HepG2 (cell line): Measurements from ENCODE around the gene PCYT2. TPM values are rescaled to one million over a fixed set of nuclear protein-coding genes. Genes with fewer than 3 reads are reported as not detected.

ENCODE experiments used
- DMAP1 ChIP-seq: IDR thresholded peaks from 2 replicates; pipeline ENCODE4 v1.6.1; 2016
- ELF1 ChIP-seq: sonication (generic); formaldehyde crosslinking; IDR thresholded peaks from 2 replicates; pipeline ENCODE4 v1.4.0; 2020; ENCODE audit warnings: missing genetic modification reagents
- EP300 ChIP-seq, 3 experiments: sonication (generic) in 1 of 3; formaldehyde crosslinking in 1 of 3; IDR thresholded peaks; 2 replicates each; pipeline versions ENCODE4 v1.5.1 to v1.6.1; 2011 to 2020; ENCODE audit warnings: low read depth in 2 of 3, low read length in 2 of 3, borderline replicate concordance in 1 of 3, improper control_type of control experiment in 1 of 3, mild to moderate bottlenecking in 1 of 3, missing genetic modification reagents in 1 of 3, moderate library complexity in 1 of 3
- ESRRA ChIP-seq: sonication (generic); formaldehyde crosslinking; IDR thresholded peaks from 2 replicates; pipeline ENCODE4 v1.5.1; 2020; ENCODE audit warnings: mild to moderate bottlenecking, low read depth, missing genetic modification reagents
- HHEX ChIP-seq: IDR thresholded peaks from 2 replicates; pipeline ENCODE4 v1.6.1; 2016; ENCODE audit warnings: control low read depth
- KAT7 ChIP-seq: IDR thresholded peaks from 2 replicates; pipeline ENCODE4 v1.6.1; 2018; ENCODE audit warnings: borderline replicate concordance, missing compliant biosample characterization
- MED8 ChIP-seq: sonication (generic); formaldehyde crosslinking; IDR thresholded peaks from 2 replicates; pipeline ENCODE4 v1.8.1; 2023; ENCODE audit warnings: mild to moderate bottlenecking, missing genetic modification reagents; ENCODE audit not compliant: insufficient replicate concordance
- NFIC ChIP-seq: IDR thresholded peaks from 2 replicates; pipeline ENCODE4 v1.6.1; 2012; ENCODE audit warnings: mild to moderate bottlenecking, low read length, inconsistent platforms
- NFKBIZ ChIP-seq: IDR thresholded peaks from 2 replicates; pipeline ENCODE4 v1.6.1; 2018; ENCODE audit warnings: missing genetic modification reagents, missing compliant biosample characterization
- NR3C1 ChIP-seq: sonication (generic); formaldehyde crosslinking; IDR thresholded peaks from 2 replicates; pipeline ENCODE4 v1.4.0; 2020; ENCODE audit warnings: missing genetic modification reagents
- POGZ ChIP-seq: sonication (generic); formaldehyde crosslinking; IDR thresholded peaks from 2 replicates; pipeline ENCODE4 v1.4.0; 2020; ENCODE audit warnings: mild to moderate bottlenecking, missing genetic modification reagents
- SATB2 ChIP-seq: sonication (generic); formaldehyde crosslinking; IDR thresholded peaks from 2 replicates; pipeline ENCODE4 v1.5.0; 2020; ENCODE audit warnings: missing genetic modification reagents
- SRSF1 ChIP-seq: fragments of 200-400 bp; formaldehyde crosslinking; optimal IDR thresholded peaks from 2 replicates; pipeline ENCODE3; 2017; ENCODE audit warnings: mild to moderate bottlenecking, low read depth, low read length, moderate library complexity
- TAF1 ChIP-seq: sonication (generic); formaldehyde crosslinking; IDR thresholded peaks from 2 replicates; pipeline ENCODE4 v1.4.0; 2020; ENCODE audit warnings: missing genetic modification reagents
- TEAD2 ChIP-seq: sonication (generic); formaldehyde crosslinking; IDR thresholded peaks from 2 replicates; pipeline ENCODE4 v1.9.0; 2021; ENCODE audit warnings: missing genetic modification reagents
- TRAFD1 ChIP-seq: sonication (generic); formaldehyde crosslinking; IDR thresholded peaks from 2 replicates; pipeline ENCODE4 v1.5.1; 2020; ENCODE audit warnings: missing genetic modification reagents, mild to moderate bottlenecking, borderline replicate concordance
- ZFP1 ChIP-seq: IDR thresholded peaks from 2 replicates; pipeline ENCODE4 v1.6.1; 2016
- ZNF12 ChIP-seq: sonication (generic); formaldehyde crosslinking; IDR thresholded peaks from 2 replicates; pipeline ENCODE4 v1.5.0; 2020; ENCODE audit warnings: missing genetic modification reagents
- ZNF329 ChIP-seq: sonication (generic); formaldehyde crosslinking; IDR thresholded peaks from 2 replicates; pipeline ENCODE4 v1.9.0; 2021; ENCODE audit warnings: low read depth, mild to moderate bottlenecking, missing genetic modification reagents
- ZNF331 ChIP-seq: sonication (generic); formaldehyde crosslinking; IDR thresholded peaks from 2 replicates; pipeline ENCODE4 v1.4.0; 2020; ENCODE audit warnings: missing genetic modification reagents
- ZNF543 ChIP-seq: sonication (generic); formaldehyde crosslinking; IDR thresholded peaks from 2 replicates; pipeline ENCODE4 v1.4.0; 2020; ENCODE audit warnings: mild to moderate bottlenecking, missing genetic modification reagents
- ZNF639 ChIP-seq: conservative IDR thresholded peaks from 2 replicates; pipeline ENCODE4 v1.6.1; 2018; ENCODE audit warnings: missing genetic modification reagents
- ZNF660 ChIP-seq: sonication (generic); formaldehyde crosslinking; IDR thresholded peaks from 2 replicates; pipeline ENCODE4 v1.5.1; 2020; ENCODE audit warnings: mild to moderate bottlenecking, low read depth, missing genetic modification reagents, borderline replicate concordance
- ZNF709 ChIP-seq: sonication (generic); formaldehyde crosslinking; IDR thresholded peaks from 2 replicates; pipeline ENCODE4 v1.5.0; 2020; ENCODE audit warnings: mild to moderate bottlenecking, missing genetic modification reagents
- ZNF713 ChIP-seq: sonication (generic); formaldehyde crosslinking; IDR thresholded peaks from 2 replicates; pipeline ENCODE4 v1.4.0; 2020; ENCODE audit warnings: mild to moderate bottlenecking, missing genetic modification reagents
- ZNF850 ChIP-seq: sonication (generic); formaldehyde crosslinking; conservative IDR thresholded peaks from 2 replicates; pipeline ENCODE4 v1.9.0; 2021; ENCODE audit warnings: mild to moderate bottlenecking, missing genetic modification reagents
- polyA plus RNA-seq, 8 experiments: library from polyadenylated mRNA; depleted of rRNA in 3 of 8; stranded (reverse) in 7 of 8; unstranded in 1 of 8; fragments of >200 nt; fragmentation: Illumina TruSeq in 4 of 8; extraction: Trizol in 4 of 8; gene quantifications; 2 replicates each; pipeline versions ENCODE4 v1.2.1 to v1.2.3, GENCODE V29; 2011 to 2016; ENCODE audit warnings: low read depth in 4 of 8, missing spikeins in 1 of 8, mixed read lengths in 1 of 8; ENCODE audit not compliant: insufficient read depth in 1 of 8
- total RNA-seq, 5 experiments: library from RNA; depleted of rRNA; stranded (reverse); fragments of >200 nt; fragmentation: Illumina TruSeq; extraction: Trizol; gene quantifications; 2 replicates each; pipeline ENCODE4 v1.2.3, GENCODE V29; 2016; ENCODE audit warnings: low read depth in 1 of 5
- TF ChIP-seq, protein P1 (sequence below): sonication (generic); formaldehyde crosslinking; IDR thresholded peaks from 2 replicates; pipeline ENCODE4 v1.5.0; 2020; ENCODE audit warnings: missing genetic modification reagents
- TF ChIP-seq, protein P2 (sequence below): sonication (generic); formaldehyde crosslinking; IDR thresholded peaks from 2 replicates; pipeline ENCODE4 v1.5.0; 2020; ENCODE audit warnings: missing genetic modification reagents, mild to moderate bottlenecking, borderline replicate concordance

The PCYT2 gene
- total and polyA plus RNA-seq, 2 of the 13 experiments (the other 11 are each of a cell fraction or from before 2014, with no cell fraction given), result 147 to 297 TPM

DNA sequence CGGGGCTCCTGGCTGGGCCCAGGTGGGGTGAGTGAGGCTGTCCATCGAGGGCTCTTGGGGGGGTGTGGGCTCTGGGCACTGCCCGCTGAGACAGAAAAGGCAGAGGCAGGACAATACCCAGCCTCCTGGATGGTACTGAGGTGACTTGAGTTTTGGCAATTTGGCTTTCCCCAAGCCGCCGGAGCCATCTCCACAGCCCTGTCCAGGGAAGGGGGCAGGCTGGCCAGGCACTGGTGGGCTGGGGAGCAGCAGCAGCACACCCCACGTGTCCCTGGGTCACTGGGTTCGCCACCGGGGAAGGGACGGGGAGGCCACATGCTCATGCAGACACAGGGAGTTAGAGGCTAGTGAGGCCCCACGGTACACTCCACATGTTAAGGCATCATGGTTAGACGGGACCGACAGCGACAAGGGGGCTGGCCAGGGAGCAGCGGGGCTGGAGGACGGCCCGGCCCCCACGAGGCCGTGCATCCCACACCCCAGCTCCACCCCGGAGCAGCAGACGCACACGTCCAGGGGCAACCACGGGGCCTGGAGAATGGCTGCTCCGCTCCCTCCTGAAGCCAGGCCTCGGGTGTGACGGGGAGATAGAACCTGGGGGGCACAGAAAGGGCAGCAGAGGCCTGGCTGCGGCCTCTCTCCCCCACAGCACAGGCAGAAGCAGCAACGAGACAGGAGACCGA lies 43.1 kb downstream of the PCYT2 start (continued):
- TF ChIP-seq, protein P1, sequence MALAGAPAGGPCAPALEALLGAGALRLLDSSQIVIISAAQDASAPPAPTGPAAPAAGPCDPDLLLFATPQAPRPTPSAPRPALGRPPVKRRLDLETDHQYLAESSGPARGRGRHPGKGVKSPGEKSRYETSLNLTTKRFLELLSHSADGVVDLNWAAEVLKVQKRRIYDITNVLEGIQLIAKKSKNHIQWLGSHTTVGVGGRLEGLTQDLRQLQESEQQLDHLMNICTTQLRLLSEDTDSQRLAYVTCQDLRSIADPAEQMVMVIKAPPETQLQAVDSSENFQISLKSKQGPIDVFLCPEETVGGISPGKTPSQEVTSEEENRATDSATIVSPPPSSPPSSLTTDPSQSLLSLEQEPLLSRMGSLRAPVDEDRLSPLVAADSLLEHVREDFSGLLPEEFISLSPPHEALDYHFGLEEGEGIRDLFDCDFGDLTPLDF (CRISPR knock-in tag), result no peak
- TF ChIP-seq ZNF709, result peak; percentile 1; the same call in 1 of the 2 replicates
- TF ChIP-seq TRAFD1 (CRISPR knock-in tag), result no peak
- no peak for TF ChIP-seq KAT7 (CRISPR knock-in tag)
- no peak for TF ChIP-seq POGZ
- no peak for TF ChIP-seq HHEX (CRISPR knock-in tag)
- no peak for TF ChIP-seq ZNF850 (CRISPR knock-in tag)
- TF ChIP-seq ESRRA, result no peak
- 0 out of 2 replicates have a peak, but pooled peaks have one; percentile 23 for TF ChIP-seq NFKBIZ (CRISPR knock-in tag)
- TF ChIP-seq MED8 (CRISPR knock-in tag), result no peak
- peak; percentile 19; the same call in 1 of the 2 replicates for TF ChIP-seq NFIC
- TF ChIP-seq ZNF331 (CRISPR knock-in tag), result 0 out of 2 replicates have a peak, but pooled peaks have one; percentile 19
- TF ChIP-seq NR3C1 (CRISPR knock-in tag), result no peak
- no peak for TF ChIP-seq SATB2 (CRISPR knock-in tag)
- no peak for TF ChIP-seq TEAD2
- peak; percentile 31 for TF ChIP-seq SRSF1
- TF ChIP-seq TAF1 (CRISPR knock-in tag), result peak; percentile 41; the same call in 1 of the 2 replicates
- TF ChIP-seq ZFP1 (CRISPR knock-in tag), result no peak
- TF ChIP-seq ELF1, result no peak
- TF ChIP-seq ZNF543, result no peak
- TF ChIP-seq ZNF329 (CRISPR knock-in tag), result no peak
- TF ChIP-seq DMAP1 (CRISPR knock-in tag), result no peak
- TF ChIP-seq, protein P2, sequence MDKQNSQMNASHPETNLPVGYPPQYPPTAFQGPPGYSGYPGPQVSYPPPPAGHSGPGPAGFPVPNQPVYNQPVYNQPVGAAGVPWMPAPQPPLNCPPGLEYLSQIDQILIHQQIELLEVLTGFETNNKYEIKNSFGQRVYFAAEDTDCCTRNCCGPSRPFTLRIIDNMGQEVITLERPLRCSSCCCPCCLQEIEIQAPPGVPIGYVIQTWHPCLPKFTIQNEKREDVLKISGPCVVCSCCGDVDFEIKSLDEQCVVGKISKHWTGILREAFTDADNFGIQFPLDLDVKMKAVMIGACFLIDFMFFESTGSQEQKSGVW (CRISPR knock-in tag), result no peak
- TF ChIP-seq EP300 (IDR thresholded peaks at IDR 0.05; ENCODE audit: low read depth in 2 of 2, low read length in 2 of 2), result no peak; a peak in 1 of 4 replicates
- TF ChIP-seq EP300 (CRISPR knock-in tag; IDR thresholded peaks at IDR 0.05; ENCODE audit: borderline replicate concordance), result no peak
- peak; percentile 59 for TF ChIP-seq ZNF639 (CRISPR knock-in tag)
- no peak for TF ChIP-seq ZNF660 (CRISPR knock-in tag)
- TF ChIP-seq ZNF12, result no peak
- TF ChIP-seq ZNF713 (CRISPR knock-in tag), result no peak
